ENCODE data around the gene CBX8. TPM values are rescaled to one million over a fixed set of nuclear protein-coding genes. Genes with fewer than 3 reads are reported as not detected.

Gene CBX8
- total RNA-seq, 2 experiments from 2014 or later, result 4.5 to 4.6 TPM

- peaks cover 2% of the 10 kb centered on the region for H3K36me3 Mint-ChIP-seq
- H3K4me1 Mint-ChIP-seq (ENCODE audit: low read depth), result peaks cover 41% of the 10 kb centered on the region
- ChIA-PET POLR2A (interaction anchor here (1.0 kb wide), 1 partner anchor 38 kb away, joined by 3 read pairs; the partner anchor contains the start of gene CBX4), CTCF (interaction anchor here (0.6 to 2.1 kb wide), 4 partner anchors 10 to 1717 kb away, joined by 3 to 11 read pairs (median 4); partner anchors contain the start of gene CBX4)
- DNase-seq, result no peak
- H3K4me3 Mint-ChIP-seq, result no peak overlapping the region
- intact Hi-C loops (cut with micrococcal nuclease), result no loop called here
- H3K27me3 Mint-ChIP-seq, result peaks cover 56% of the 10 kb centered on the region
- H3K27ac Mint-ChIP-seq, result no peak overlapping the region
- H3K9me3 Mint-ChIP-seq, result no peaks in the 10 kb centered on the region
These were observed 4.5 kb upstream of the CBX8 start for GRCh38 chr17:79801156-79802038.

- Mint-ChIP-seq H3K9me3 (no peaks in the 10 kb centered on the region), H3K27me3 (peaks cover 49% of the 10 kb centered on the region), H3K27ac (peak overlapping the region; percentile 7), H3K4me1 (ENCODE audit: low read depth) (peaks cover 44% of the 10 kb centered on the region), H3K36me3 (peaks cover 2% of the 10 kb centered on the region), H3K4me3 (peak overlapping the region; percentile 17)
- peak; percentile 77 for DNase-seq
- CTCF ChIA-PET, result interaction anchor here (0.6 to 2.1 kb wide), 3 partner anchors 11 to 54 kb away, joined by 3 to 11 read pairs (median 4); partner anchors contain the start of gene CBX4
- POLR2A ChIA-PET, result interaction anchor here (1.0 kb wide), 1 partner anchor 39 kb away, joined by 3 read pairs; the partner anchor contains the start of gene CBX4
- intact Hi-C loops (cut with micrococcal nuclease), result no loop called here
These were observed 3.7 kb upstream of the CBX8 start for GRCh38 chr17:79800325-79801155.

DNA sequence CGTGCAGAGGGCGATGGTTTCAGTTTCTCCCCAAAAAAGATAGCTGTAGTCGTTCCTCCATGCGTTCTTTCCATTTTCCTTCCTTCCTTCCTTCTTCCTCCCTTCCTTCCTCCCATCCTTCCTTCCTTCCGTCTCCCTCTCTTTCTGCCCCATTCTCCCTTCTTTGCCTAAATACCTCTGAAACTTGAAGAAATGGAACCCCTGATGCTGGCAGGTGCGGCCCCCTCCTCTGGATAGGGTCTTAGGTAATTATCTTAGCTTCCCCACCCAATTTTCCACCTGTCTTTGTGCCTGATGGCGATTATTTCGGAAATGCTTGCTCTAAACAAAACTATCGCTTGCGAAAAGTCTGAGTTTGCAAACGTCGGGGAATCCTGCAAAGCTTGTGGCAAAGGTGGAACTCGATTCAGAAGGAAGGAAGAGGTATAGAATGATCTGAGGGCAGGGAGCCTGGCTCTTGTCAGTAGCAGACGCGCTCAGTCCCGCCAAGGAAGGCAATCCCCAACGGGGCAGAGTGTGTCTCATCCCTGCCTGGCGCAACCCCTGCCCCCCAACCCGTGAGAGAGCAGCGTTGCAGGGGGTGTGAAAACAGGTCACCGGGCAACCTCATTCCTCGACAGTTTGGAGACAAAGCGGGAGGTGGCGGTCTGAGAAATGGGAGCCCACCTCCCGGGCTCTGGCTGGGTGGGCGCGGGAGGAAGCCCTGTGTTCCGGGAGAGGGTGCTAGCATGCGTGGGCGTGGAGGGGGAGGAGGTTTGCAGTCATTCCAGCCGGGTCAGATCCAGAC lies 2.9 kb upstream of the CBX8 start:
- peak overlapping the region; percentile 17 for H3K4me3 Mint-ChIP-seq
- peaks cover 36% of the 10 kb centered on the region for H3K4me1 Mint-ChIP-seq (ENCODE audit: low read depth)
- peaks cover 42% of the 10 kb centered on the region for H3K27me3 Mint-ChIP-seq
- ChIA-PET POLR2A (interaction anchor here (1.3 to 3.8 kb wide), 2 partner anchors 11 to 39 kb away, joined by 6 to 23 read pairs; partner anchors contain the start of gene CBX4), CTCF (interaction anchor here (0.8 to 2.4 kb wide), 3 partner anchors 10 to 40 kb away, joined by 4 to 13 read pairs (median 6); partner anchors contain the start of gene CBX4)
- intact Hi-C loops (cut with micrococcal nuclease), result loop anchor here (5.0 kb wide), 1 partner anchor 52 kb away; no protein-coding TSS in a partner anchor
- H3K36me3 Mint-ChIP-seq, result peaks cover 2% of the 10 kb centered on the region
- DNase-seq, result peak; percentile 44
- H3K27ac Mint-ChIP-seq, result no peak overlapping the region
- H3K9me3 Mint-ChIP-seq, result no peaks in the 10 kb centered on the region

- H3K27me3 Mint-ChIP-seq, result peaks cover 38% of the 10 kb centered on the region
- intact Hi-C loops (cut with micrococcal nuclease), result loop anchor here (5.0 kb wide), 1 partner anchor 52 kb away; no protein-coding TSS in a partner anchor
- no peaks in the 10 kb centered on the region for H3K9me3 Mint-ChIP-seq
- CTCF ChIA-PET, result interaction anchor here (0.8 to 2.4 kb wide), 3 partner anchors 10 to 41 kb away, joined by 4 to 13 read pairs (median 6); partner anchors contain the start of gene CBX4
- H3K4me1 Mint-ChIP-seq (ENCODE audit: low read depth), result peaks cover 31% of the 10 kb centered on the region
- H3K4me3 Mint-ChIP-seq, result no peak overlapping the region
- POLR2A ChIA-PET, result interaction anchor here (1.3 to 3.8 kb wide), 2 partner anchors 12 to 40 kb away, joined by 6 to 23 read pairs; partner anchors contain the start of gene CBX4
- H3K27ac Mint-ChIP-seq, result no peak overlapping the region
- no peaks in the 10 kb centered on the region for H3K36me3 Mint-ChIP-seq
- peak; percentile 18 for DNase-seq
These were observed 2.3 kb upstream of the CBX8 start for GRCh38 chr17:79799174-79799537.

- CTCF ChIA-PET, result interaction anchor here (2.0 to 2.4 kb wide), 2 partner anchors 9 to 41 kb away, joined by 4 to 13 read pairs; partner anchors contain the start of gene CBX4
- H3K4me3 Mint-ChIP-seq, result peak overlapping the region; percentile 13
- DNase-seq, result peak; percentile 17
- H3K27me3 Mint-ChIP-seq, result peaks cover 38% of the 10 kb centered on the region
- peaks cover 29% of the 10 kb centered on the region for H3K4me1 Mint-ChIP-seq (ENCODE audit: low read depth)
- no peak overlapping the region for H3K27ac Mint-ChIP-seq
- H3K9me3 Mint-ChIP-seq, result no peaks in the 10 kb centered on the region
- intact Hi-C loops (cut with micrococcal nuclease), result loop anchor here (5.0 kb wide), 1 partner anchor 51 kb away; no protein-coding TSS in a partner anchor
- POLR2A ChIA-PET, result interaction anchor here (0.9 to 3.8 kb wide), 3 partner anchors 10 to 41 kb away, joined by 4 to 23 read pairs (median 6); partner anchors contain the start of gene CBX4
- H3K36me3 Mint-ChIP-seq, result no peaks in the 10 kb centered on the region
These were observed 1.7 kb upstream of the CBX8 start for GRCh38 chr17:79798299-79799173.

DNA sequence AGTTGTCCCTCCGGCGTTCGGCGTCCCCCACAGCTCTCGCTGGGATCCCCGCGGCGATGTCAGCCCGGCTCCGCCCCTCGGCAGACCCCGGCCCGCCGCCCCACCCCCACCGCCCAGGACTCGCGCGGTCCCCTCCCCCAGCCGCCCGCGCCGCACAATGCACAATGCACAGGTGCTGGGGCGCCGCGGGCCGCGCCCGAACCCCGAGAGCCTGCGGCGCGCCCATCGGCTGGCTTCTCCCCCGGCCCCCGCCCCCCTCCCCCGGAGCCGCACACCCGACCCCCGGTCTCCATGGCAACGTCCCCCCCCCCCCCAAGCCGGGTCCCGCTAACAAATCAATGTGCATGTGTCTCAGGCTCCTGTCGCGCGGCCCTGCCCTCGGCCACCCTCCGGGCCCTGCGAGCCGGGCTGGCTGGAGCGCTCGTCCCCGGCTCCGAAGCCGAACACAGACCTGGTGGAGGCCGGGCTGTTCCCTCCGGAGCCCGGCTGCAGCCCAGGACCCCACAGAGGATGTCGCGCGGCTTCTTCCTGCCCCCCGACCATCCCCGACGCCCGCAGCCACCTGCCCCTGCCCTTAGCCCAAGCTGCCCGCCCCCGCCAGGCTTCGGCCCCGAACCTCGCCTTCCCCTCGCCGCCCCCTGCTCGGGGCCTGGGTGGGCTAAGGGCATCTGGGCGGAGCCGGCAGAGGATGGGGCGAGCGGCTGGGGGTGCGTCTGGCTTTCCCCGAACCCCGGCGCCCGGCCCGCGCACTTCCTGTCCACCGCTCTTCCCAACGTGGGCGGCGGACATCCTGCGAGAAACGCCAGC lies 818 bp upstream of the CBX8 start:
- DNase-seq, result peak; percentile 33
- Mint-ChIP-seq H3K4me1 (ENCODE audit: low read depth) (peaks cover 29% of the 10 kb centered on the region), H3K36me3 (no peaks in the 10 kb centered on the region), H3K27me3 (peaks cover 35% of the 10 kb centered on the region), H3K27ac (no peak overlapping the region), H3K4me3 (no peak overlapping the region), H3K9me3 (no peaks in the 10 kb centered on the region)
- ChIA-PET CTCF (interaction anchor here (1.0 to 2.5 kb wide), 10 partner anchors 9 to 304 kb away, joined by 3 to 20 read pairs (median 6); partner anchors contain the start of genes CBX4 and GAA), POLR2A (interaction anchor here (0.9 to 3.8 kb wide), 4 partner anchors 11 to 41 kb away, joined by 3 to 23 read pairs (median 4); partner anchors contain the start of gene CBX4)
- intact Hi-C loops (cut with micrococcal nuclease), result loop anchor here (1.0 to 5.0 kb wide), 4 partner anchors 13 to 200 kb away; partner anchors contain the start of gene CBX4

- peaks cover 29% of the 10 kb centered on the region for H3K4me1 Mint-ChIP-seq (ENCODE audit: low read depth)
- no peaks in the 10 kb centered on the region for H3K36me3 Mint-ChIP-seq
- no peaks in the 10 kb centered on the region for H3K9me3 Mint-ChIP-seq
- no peak for DNase-seq
- intact Hi-C loops (cut with micrococcal nuclease), result loop anchor here (2.0 to 5.0 kb wide), 2 partner anchors 14 to 49 kb away; no protein-coding TSS in a partner anchor
- peak overlapping the region; percentile 76 for H3K4me3 Mint-ChIP-seq
- CTCF ChIA-PET, result interaction anchor here (0.9 to 2.5 kb wide), 11 partner anchors 12 to 305 kb away, joined by 3 to 20 read pairs (median 5); partner anchors contain the start of genes CBX4 and GAA
- POLR2A ChIA-PET, result interaction anchor here (1.1 to 3.8 kb wide), 3 partner anchors 16 to 43 kb away, joined by 3 to 23 read pairs (median 4); partner anchors contain the start of gene CBX4
- H3K27me3 Mint-ChIP-seq, result peaks cover 31% of the 10 kb centered on the region
- H3K27ac Mint-ChIP-seq, result no peak overlapping the region
These were observed 474 bp downstream of the CBX8 start for GRCh38 chr17:79796444-79796762.

GRCh38 chr17:79795795-79796443 lies 958 bp downstream of the CBX8 start:
- Mint-ChIP-seq H3K27me3 (peaks cover 34% of the 10 kb centered on the region), H3K9me3 (no peaks in the 10 kb centered on the region), H3K4me3 (peak overlapping the region; percentile 76), H3K4me1 (ENCODE audit: low read depth) (peaks cover 32% of the 10 kb centered on the region), H3K36me3 (no peaks in the 10 kb centered on the region), H3K27ac (no peak overlapping the region)
- ChIA-PET POLR2A (interaction anchor here (3.8 kb wide), 1 partner anchor 43 kb away, joined by 23 read pairs; the partner anchor contains the start of gene CBX4), CTCF (interaction anchor here (1.1 to 2.5 kb wide), 6 partner anchors 12 to 46 kb away, joined by 3 to 20 read pairs (median 6); partner anchors contain the start of gene CBX4)
- DNase-seq, result no peak
- intact Hi-C loops (cut with micrococcal nuclease), result loop anchor here (2.0 to 5.0 kb wide), 2 partner anchors 15 to 49 kb away; no protein-coding TSS in a partner anchor

All from activated CD4-positive, alpha-beta memory T cell treated with anti-CD3 and anti-CD28 coated beads for 36 hours (primary cell).